Kidney epithelial cell (primary cell): ENCODE results near the gene ODAD4. TPM values are rescaled to one million over a fixed set of nuclear protein-coding genes. Genes with fewer than 3 reads are reported as not detected.

Experiments used
- DNase-seq: peaks from one replicate; pipeline ENCODE4 v3.0.0-alpha.2; 2010; ENCODE audit warnings: low read depth
- H3K27me3 ChIP-seq: 2 replicates; pipeline ENCODE4 v1.6.0; 2011; ENCODE audit warnings: low read length; ENCODE audit not compliant: control insufficient read depth, insufficient read depth
- H3K36me3 ChIP-seq: 2 replicates; pipeline ENCODE4 v1.5.1; 2011; ENCODE audit warnings: low read length; ENCODE audit not compliant: control insufficient read depth, insufficient read depth
- H3K4me3 ChIP-seq: 2 replicates; pipeline ENCODE4 v1.5.1; 2011; ENCODE audit warnings: low read depth, mild to moderate bottlenecking, control low read depth, low read length
- total RNA-seq: library from RNA; depleted of rRNA; stranded (reverse); fragments of >200 nt; gene quantifications from 2 replicates; pipeline ENCODE4 v1.2.3, GENCODE V29; 2015
- TF ChIP-seq, protein P1 (sequence below): IDR thresholded peaks from 2 replicates; pipeline ENCODE4 v1.5.1; 2011; ENCODE audit warnings: mild to moderate bottlenecking, moderate library complexity, low read length, control low read depth, inconsistent platforms; ENCODE audit not compliant: insufficient read depth, poor library complexity, severe bottlenecking

The ODAD4 gene
- total RNA-seq, 1 donor from 2014 or later, result 0.84 TPM

GRCh38 chr17:41967921-41968578 is 37.6 kb downstream of the ODAD4 start:
- H3K4me3 ChIP-seq, result peak overlapping the region; percentile 76
- peaks cover under 1% of the 10 kb centered on the region for H3K36me3 ChIP-seq
- DNase-seq, result no peak
- TF ChIP-seq, protein P1, sequence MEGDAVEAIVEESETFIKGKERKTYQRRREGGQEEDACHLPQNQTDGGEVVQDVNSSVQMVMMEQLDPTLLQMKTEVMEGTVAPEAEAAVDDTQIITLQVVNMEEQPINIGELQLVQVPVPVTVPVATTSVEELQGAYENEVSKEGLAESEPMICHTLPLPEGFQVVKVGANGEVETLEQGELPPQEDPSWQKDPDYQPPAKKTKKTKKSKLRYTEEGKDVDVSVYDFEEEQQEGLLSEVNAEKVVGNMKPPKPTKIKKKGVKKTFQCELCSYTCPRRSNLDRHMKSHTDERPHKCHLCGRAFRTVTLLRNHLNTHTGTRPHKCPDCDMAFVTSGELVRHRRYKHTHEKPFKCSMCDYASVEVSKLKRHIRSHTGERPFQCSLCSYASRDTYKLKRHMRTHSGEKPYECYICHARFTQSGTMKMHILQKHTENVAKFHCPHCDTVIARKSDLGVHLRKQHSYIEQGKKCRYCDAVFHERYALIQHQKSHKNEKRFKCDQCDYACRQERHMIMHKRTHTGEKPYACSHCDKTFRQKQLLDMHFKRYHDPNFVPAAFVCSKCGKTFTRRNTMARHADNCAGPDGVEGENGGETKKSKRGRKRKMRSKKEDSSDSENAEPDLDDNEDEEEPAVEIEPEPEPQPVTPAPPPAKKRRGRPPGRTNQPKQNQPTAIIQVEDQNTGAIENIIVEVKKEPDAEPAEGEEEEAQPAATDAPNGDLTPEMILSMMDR, result no peak
- H3K27me3 ChIP-seq, result no peaks in the 10 kb centered on the region

GRCh38 chr17:41968676-41969075 is 38.3 kb downstream of the ODAD4 start:
- TF ChIP-seq, protein P1, result no peak
- DNase-seq, result no peak
- H3K36me3 ChIP-seq, result peaks cover 1% of the 10 kb centered on the region
- H3K4me3 ChIP-seq, result no peak overlapping the region
- H3K27me3 ChIP-seq, result no peaks in the 10 kb centered on the region

DNA sequence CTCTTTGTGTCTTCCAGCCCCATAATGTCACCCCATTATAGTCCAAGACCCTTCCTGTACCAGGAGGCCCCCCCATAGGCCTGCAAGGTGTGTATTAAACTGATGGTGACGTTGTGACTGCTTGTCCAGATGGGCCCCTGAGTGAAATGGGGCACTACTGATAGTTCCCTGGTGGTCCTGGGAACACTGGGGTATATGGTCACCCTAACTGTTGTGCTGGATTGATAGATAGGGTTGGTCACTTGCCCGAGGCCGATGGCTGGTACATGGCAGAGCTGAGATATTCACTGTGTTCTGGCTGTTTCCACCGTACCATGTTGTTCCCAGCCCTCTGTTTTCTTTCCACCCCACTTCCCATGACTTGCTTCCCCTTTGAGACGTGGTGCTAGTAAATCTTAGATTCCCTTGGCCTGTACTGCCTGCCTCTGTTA is 40.5 kb downstream of the ODAD4 start:
- DNase-seq, result no peak
- Histone ChIP-seq H3K27me3 (no peaks in the 10 kb centered on the region), H3K36me3 (peaks cover 4% of the 10 kb centered on the region), H3K4me3 (no peak overlapping the region)
- TF ChIP-seq, protein P1, result no peak

DNA sequence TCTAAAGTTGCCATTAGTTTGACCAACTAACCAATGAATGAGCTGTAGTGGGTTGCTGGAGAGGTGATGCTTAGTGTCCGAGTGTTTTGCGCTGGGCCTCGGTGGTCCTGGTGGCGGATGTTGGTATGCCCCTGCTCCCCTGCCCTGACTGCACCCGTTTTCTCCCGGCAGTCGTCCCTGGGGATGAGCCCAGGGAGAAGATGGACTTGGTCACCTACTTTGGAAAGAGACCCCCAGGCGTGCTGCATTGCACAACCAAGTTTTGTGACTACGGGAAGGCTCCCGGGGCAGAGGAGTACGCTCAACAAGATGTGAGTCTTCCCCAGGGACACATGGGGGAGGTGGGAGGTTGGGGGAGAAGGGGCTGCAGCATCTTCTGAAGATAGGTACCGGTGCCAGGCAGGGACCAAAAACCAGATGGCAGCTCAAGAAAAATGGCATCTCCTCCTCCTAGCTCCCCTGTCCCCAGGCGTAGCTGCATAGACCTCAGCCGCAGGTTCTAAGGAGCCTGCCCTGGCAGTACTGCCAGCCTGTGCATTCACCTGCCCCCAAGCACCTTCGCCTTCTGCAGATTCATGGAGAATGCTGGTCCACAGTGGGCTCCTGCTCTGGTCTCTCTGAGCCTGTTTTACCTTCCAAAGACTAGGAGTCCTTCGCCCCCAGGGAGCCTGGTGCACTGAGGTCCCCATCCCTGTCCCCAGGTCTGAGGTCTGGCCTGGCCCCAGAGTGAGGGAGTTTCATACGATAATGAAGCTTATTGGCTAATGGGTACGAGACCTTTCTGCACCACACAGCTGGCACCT is 41.5 kb downstream of the ODAD4 start:
- no peak overlapping the region for H3K4me3 ChIP-seq
- no peaks in the 10 kb centered on the region for H3K27me3 ChIP-seq
- TF ChIP-seq, protein P1, result no peak
- no peak for DNase-seq
- H3K36me3 ChIP-seq, result peaks cover 7% of the 10 kb centered on the region

DNA sequence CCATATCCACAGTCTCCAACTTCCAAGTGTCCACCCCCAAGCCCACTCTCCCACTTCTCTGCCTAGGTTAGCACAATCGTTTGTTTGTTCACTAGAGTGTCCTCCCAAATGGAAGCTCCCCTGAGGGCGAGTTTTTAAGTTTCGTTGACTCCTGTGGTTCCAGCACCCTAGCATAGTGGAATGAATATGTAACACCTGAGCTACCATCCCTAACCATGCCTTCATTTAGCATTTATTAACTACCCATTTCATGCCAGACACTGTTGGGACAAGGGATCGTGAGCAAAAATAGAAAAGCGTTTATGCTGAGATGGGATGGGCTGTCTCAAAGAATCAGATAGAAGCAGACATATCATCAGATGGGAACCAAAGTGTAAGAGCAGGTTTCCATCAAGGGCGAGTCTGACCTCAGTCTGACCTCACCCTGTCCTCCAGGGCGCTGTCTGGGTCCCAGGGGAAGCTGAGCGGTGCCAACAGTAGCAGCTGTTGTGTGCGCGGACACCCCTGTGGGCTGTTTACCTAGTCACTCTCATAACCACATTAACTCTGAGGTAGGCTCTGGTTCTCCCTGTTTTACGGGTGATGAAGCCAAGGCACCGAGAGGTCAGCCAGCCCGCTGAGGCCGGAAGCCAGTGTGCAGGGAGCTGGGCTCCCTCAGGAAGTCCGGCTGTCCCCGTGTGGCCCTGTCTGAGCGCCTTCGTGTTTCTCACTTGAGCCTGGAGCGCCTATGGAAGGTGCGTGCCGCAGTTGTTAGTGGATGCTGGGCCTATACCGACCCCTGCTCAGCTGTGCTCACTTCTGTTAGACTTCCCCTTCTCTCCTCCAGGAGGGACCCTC is 42.4 kb downstream of the ODAD4 start:
- Histone ChIP-seq H3K36me3 (peaks cover 8% of the 10 kb centered on the region), H3K4me3 (no peak overlapping the region), H3K27me3 (no peaks in the 10 kb centered on the region)
- DNase-seq, result no peak
- TF ChIP-seq, protein P1, result no peak
